Endothelial cell of umbilical vein (primary cell): ENCODE measurements around the gene ITGA6.
"Not testable (repeated sequence)": the region's sequence is repeated elsewhere in the genome, so short reads cannot be mapped to it uniquely, and the experiment has no call there.

Source experiments
- CTCF ChIP-seq, 2 donors: IDR thresholded peaks; 1 replicate in 1 of 2; 2 replicates in 1 of 2; pipeline ENCODE4 v1.5.1; 2011; ENCODE audit warnings: low read length in 2 of 2, mild to moderate bottlenecking in 2 of 2, moderate library complexity in 2 of 2, control low read depth in 1 of 2, inconsistent platforms in 1 of 2, low read depth in 1 of 2; ENCODE audit not compliant: insufficient read depth in 1 of 2; ENCODE audit errors: extremely low read depth in 1 of 2
- EZH2 ChIP-seq: IDR thresholded peaks from 2 replicates; pipeline ENCODE4 v1.6.1; 2012; ENCODE audit warnings: borderline replicate concordance, low read depth, mild to moderate bottlenecking, moderate library complexity, low read length, inconsistent platforms; ENCODE audit not compliant: severe bottlenecking
- FOS ChIP-seq: IDR thresholded peaks from 2 replicates; pipeline ENCODE4 v1.6.1; 2011; ENCODE audit warnings: mild to moderate bottlenecking, low read length, moderate library complexity, borderline replicate concordance; ENCODE audit not compliant: insufficient read depth
- GATA2 ChIP-seq: IDR thresholded peaks from 2 replicates; pipeline ENCODE4 v1.7.0; 2011; ENCODE audit warnings: low read depth, mild to moderate bottlenecking, moderate library complexity, mixed read lengths, low read length; ENCODE audit not compliant: insufficient read length, insufficient read depth
- MYC ChIP-seq: IDR thresholded peaks from one replicate; pipeline ENCODE4 v1.6.1; 2011; ENCODE audit warnings: mild to moderate bottlenecking, low read depth, low read length
- POLR2A ChIP-seq: IDR thresholded peaks from 2 replicates; pipeline ENCODE4 v1.6.1; 2012; ENCODE audit warnings: low read depth, mild to moderate bottlenecking, control low read depth, low read length
- POLR2AphosphoS5 ChIP-seq: IDR thresholded peaks from 2 replicates; pipeline ENCODE4 v1.6.1; 2012; ENCODE audit warnings: low read depth, mild to moderate bottlenecking, control low read depth, low read length, moderate library complexity; ENCODE audit not compliant: insufficient read depth

DNA sequence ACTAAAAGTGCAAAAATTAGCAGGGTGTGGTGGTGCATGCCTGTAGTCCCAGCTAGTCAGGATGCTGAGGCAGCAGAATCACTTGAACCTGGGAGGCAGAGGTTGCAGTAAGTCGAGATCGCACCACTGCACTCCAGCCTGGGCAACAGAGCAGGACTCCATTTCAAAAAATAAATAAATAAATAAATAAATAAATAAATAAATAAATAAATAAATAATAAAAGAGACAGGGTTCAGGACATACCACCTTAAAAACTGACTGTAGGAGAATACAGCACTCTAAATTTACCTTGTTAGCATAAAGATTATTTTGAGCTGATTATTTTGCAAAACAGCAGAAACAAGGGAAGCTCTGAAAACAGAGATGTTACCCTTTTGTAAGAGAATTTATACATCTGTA is 105.1 kb downstream of the ITGA6 start:
- not testable (repeated sequence) for TF ChIP-seq POLR2A; FOS; CTCF (IDR thresholded peaks at IDR 0.05; ENCODE audit: extremely low read depth in 1 of 2, insufficient read depth in 1 of 2, low read depth in 1 of 2, low read length in 2 of 2); EZH2; MYC; GATA2; POLR2AphosphoS5
